Chondrocyte (in vitro differentiated cells): Measurements from ENCODE around the gene NOC3L. TPM values are rescaled to one million over a fixed set of nuclear protein-coding genes. Genes with fewer than 3 reads are reported as not detected.

Source experiments
- DNase-seq: peaks from one replicate; pipeline ENCODE4 v3.0.0; 2021; ENCODE audit warnings: mixed read lengths, low spot score
- H3K27ac Mint-ChIP-seq: one replicate; pipeline ENCODE4 v1.8.0; 2021; ENCODE audit warnings: mild to moderate bottlenecking, moderate library complexity, mixed read lengths; ENCODE audit not compliant: unreplicated experiment
- H3K27me3 Mint-ChIP-seq: 2 replicates; pipeline ENCODE4 v1.8.0; 2021; ENCODE audit warnings: low read depth, mixed read lengths
- H3K36me3 Mint-ChIP-seq: 2 replicates; pipeline ENCODE4 v1.8.0; 2021; ENCODE audit warnings: low read depth, mixed read lengths
- H3K4me1 Mint-ChIP-seq: 2 replicates; pipeline ENCODE4 v1.8.0; 2021; ENCODE audit warnings: low read depth, mild to moderate bottlenecking, mixed read lengths
- H3K4me3 Mint-ChIP-seq: one replicate; pipeline ENCODE4 v1.8.0; 2021; ENCODE audit warnings: mild to moderate bottlenecking, moderate library complexity, mixed read lengths; ENCODE audit not compliant: unreplicated experiment
- H3K9me3 Mint-ChIP-seq: 2 replicates; pipeline ENCODE4 v1.8.0; 2021; ENCODE audit warnings: low read depth, mixed read lengths
- long read RNA-seq: library from polyadenylated mRNA; stranded (forward); transcript quantifications from one replicate; pipeline ENCODE4 v2.0.0, GENCODE V29; 2021
- total RNA-seq: library from RNA; stranded (reverse); gene quantifications from 3 replicates; pipeline ENCODE4 v1.2.1, GENCODE V29; 2021
- TF ChIP-seq, protein P1 (sequence below): fragments of 200-600 bp; sonication (generic); IDR thresholded peaks from 2 replicates; pipeline ENCODE4 v1.5.0; 2021; ENCODE audit warnings: antibody characterized with exemption, mild to moderate bottlenecking, moderate library complexity

The NOC3L gene
- 13.7 to 20.5 TPM (median 15.3 TPM) in 3 replicates for total RNA-seq
- long read RNA-seq, transcript NOC3L-201 (21 exons, 3,455 nt): major isoform, 27 of 36 reads
- long read RNA-seq, partial matches to known transcripts: 0 of 36 reads
- long read RNA-seq, other reads (novel, unspliced or antisense): 9 of 36 reads

GRCh38 chr10:94362360-94363250 is at the start of gene NOC3L:
Gene NOC3L (minus strand): TSS chr10:94362939. CDS start chr10:94362838, 101 bp downstream.
- H3K4me1 Mint-ChIP-seq: peaks cover 44% of the 10 kb centered on the region
- TF ChIP-seq, protein P1, sequence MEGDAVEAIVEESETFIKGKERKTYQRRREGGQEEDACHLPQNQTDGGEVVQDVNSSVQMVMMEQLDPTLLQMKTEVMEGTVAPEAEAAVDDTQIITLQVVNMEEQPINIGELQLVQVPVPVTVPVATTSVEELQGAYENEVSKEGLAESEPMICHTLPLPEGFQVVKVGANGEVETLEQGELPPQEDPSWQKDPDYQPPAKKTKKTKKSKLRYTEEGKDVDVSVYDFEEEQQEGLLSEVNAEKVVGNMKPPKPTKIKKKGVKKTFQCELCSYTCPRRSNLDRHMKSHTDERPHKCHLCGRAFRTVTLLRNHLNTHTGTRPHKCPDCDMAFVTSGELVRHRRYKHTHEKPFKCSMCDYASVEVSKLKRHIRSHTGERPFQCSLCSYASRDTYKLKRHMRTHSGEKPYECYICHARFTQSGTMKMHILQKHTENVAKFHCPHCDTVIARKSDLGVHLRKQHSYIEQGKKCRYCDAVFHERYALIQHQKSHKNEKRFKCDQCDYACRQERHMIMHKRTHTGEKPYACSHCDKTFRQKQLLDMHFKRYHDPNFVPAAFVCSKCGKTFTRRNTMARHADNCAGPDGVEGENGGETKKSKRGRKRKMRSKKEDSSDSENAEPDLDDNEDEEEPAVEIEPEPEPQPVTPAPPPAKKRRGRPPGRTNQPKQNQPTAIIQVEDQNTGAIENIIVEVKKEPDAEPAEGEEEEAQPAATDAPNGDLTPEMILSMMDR: peak; percentile 99
- H3K27ac Mint-ChIP-seq: peak within 1 kb of the TSS; percentile 94
- peak within 1 kb of the TSS; percentile 83 for H3K4me3 Mint-ChIP-seq
- H3K36me3 Mint-ChIP-seq: peaks cover 7% of the 10 kb centered on the region
- DNase-seq: peak; percentile 99
- H3K9me3 Mint-ChIP-seq: no peaks in the 10 kb centered on the region
- H3K27me3 Mint-ChIP-seq: peaks cover 4% of the 10 kb centered on the region

DNA sequence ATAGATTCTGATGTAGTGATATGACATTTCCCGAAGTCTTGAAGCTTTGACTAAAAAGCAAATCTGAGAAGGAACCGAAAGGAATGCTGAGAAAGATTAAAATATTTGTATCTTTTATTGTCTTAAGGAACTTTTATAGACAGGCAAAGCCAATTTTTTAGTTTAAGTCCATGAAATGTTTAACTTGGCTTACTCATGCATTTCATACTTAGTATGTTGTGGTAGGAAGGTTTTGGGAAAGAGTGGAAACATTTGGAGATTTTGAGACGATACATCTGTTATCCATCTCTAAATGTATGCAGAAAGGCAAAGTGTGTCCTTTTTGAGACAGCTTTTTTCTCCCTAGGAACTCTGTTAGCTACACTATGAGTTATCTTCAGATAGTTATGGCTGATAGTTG is 49.7 kb upstream of the NOC3L start:
- TF ChIP-seq, protein P1: no peak
- Mint-ChIP-seq H3K27ac (peak overlapping the region; percentile 93), H3K27me3 (no peaks in the 10 kb centered on the region), H3K4me1 (peaks cover 98% of the 10 kb centered on the region), H3K4me3 (peak overlapping the region; percentile 44), H3K9me3 (no peaks in the 10 kb centered on the region), H3K36me3 (no peaks in the 10 kb centered on the region)
- no peak for DNase-seq

- Mint-ChIP-seq H3K36me3 (no peaks in the 10 kb centered on the region), H3K4me3 (no peak overlapping the region), H3K9me3 (no peaks in the 10 kb centered on the region), H3K27me3 (no peaks in the 10 kb centered on the region), H3K27ac (peak overlapping the region; percentile 58), H3K4me1 (peaks cover 98% of the 10 kb centered on the region)
- TF ChIP-seq, protein P1: no peak
- no peak for DNase-seq
Observed at GRCh38 chr10:94411304-94411703, 48.6 kb upstream of the NOC3L start.

- DNase-seq: no peak
- Mint-ChIP-seq H3K36me3 (no peaks in the 10 kb centered on the region), H3K4me1 (peaks cover 94% of the 10 kb centered on the region), H3K4me3 (peak overlapping the region; percentile 32), H3K27ac (peak overlapping the region; percentile 72), H3K27me3 (no peaks in the 10 kb centered on the region), H3K9me3 (no peaks in the 10 kb centered on the region)
- TF ChIP-seq, protein P1: no peak
Observed at GRCh38 chr10:94409021-94409657, 46.4 kb upstream of the NOC3L start.

DNA sequence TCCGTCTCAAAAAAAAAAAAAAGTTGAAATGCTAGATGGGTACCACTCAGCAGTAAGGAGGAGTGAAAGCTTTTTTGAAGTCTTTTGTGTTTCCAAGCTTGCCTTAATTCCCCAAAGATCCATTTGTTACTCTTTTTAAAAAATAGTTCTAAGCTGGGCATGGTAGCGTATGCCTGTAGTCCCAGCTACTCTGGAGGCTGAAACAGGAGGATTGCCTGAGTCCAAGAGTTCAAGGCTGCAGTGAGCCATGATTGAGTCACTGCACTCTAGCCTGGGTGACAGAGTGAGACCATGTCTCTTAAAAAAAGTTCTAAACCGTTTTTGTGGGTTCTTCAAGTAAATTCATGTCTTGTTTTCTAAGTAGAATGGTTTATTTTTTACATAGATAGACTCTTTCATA is 44.9 kb upstream of the NOC3L start:
- TF ChIP-seq, protein P1: no peak
- H3K9me3 Mint-ChIP-seq: no peaks in the 10 kb centered on the region
- H3K36me3 Mint-ChIP-seq: no peaks in the 10 kb centered on the region
- no peaks in the 10 kb centered on the region for H3K27me3 Mint-ChIP-seq
- no peak for DNase-seq
- peak overlapping the region; percentile 59 for H3K27ac Mint-ChIP-seq
- no peak overlapping the region for H3K4me3 Mint-ChIP-seq
- peaks cover 80% of the 10 kb centered on the region for H3K4me1 Mint-ChIP-seq
